ENCODE results near the gene NCAPH2.

DNA sequence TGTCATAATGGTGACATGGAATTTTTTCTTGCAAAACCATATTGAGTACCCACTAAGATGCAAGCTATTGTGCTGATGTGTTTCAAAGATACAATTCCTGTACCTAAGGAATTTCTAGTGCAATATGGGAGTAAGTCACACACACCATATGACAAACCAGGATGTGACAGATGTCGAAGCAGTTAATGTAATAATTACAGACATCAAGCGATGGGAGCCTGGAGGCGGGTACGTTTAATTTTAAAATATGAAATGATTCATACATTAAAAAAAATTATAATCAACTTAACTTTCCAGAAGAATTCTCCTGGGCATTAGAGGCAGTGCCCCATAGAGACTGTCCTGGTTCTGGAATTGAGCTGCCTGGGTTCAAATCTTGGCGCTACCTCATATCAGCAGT lies 48.7 kb downstream of the NCAPH2 start:
- TF ChIP-seq, protein P1, sequence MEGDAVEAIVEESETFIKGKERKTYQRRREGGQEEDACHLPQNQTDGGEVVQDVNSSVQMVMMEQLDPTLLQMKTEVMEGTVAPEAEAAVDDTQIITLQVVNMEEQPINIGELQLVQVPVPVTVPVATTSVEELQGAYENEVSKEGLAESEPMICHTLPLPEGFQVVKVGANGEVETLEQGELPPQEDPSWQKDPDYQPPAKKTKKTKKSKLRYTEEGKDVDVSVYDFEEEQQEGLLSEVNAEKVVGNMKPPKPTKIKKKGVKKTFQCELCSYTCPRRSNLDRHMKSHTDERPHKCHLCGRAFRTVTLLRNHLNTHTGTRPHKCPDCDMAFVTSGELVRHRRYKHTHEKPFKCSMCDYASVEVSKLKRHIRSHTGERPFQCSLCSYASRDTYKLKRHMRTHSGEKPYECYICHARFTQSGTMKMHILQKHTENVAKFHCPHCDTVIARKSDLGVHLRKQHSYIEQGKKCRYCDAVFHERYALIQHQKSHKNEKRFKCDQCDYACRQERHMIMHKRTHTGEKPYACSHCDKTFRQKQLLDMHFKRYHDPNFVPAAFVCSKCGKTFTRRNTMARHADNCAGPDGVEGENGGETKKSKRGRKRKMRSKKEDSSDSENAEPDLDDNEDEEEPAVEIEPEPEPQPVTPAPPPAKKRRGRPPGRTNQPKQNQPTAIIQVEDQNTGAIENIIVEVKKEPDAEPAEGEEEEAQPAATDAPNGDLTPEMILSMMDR (IDR thresholded peaks at IDR 0.05; ENCODE audit: control extremely low read depth in 1 of 3, insufficient read depth in 1 of 3, low read depth in 1 of 3, low read length in 3 of 3) = no peak
- TF ChIP-seq SP1 (IDR thresholded peaks at IDR 0.05; ENCODE audit: low read depth, low read length) (no peak), ASH2L (IDR thresholded peaks at IDR 0.05; ENCODE audit: low read length) (no peak), POLR2A (IDR thresholded peaks at IDR 0.05; ENCODE audit: control extremely low read depth in 1 of 2, low read depth in 2 of 2, low read length in 2 of 2) (no peak), ATF3 (IDR thresholded peaks at IDR 0.05; ENCODE audit: insufficient read depth, low read depth, low read length) (no peak), ATF2 (IDR thresholded peaks at IDR 0.05; ENCODE audit: low read length) (no peak), MAX (IDR thresholded peaks at IDR 0.05) (no peak), EZH2 (IDR thresholded peaks at IDR 0.05; ENCODE audit: low read depth, low read length, severe bottlenecking) (no peak), CEBPB (IDR thresholded peaks at IDR 0.05; ENCODE audit: low read depth, low read length) (no peak), POLR2AphosphoS5 (IDR thresholded peaks at IDR 0.05; ENCODE audit: low read depth, low read length) (no peak), SP2 (IDR thresholded peaks at IDR 0.05; ENCODE audit: low read length) (no peak), CREB1 (IDR thresholded peaks at IDR 0.05) (no peak), EP300 (IDR thresholded peaks at IDR 0.05; ENCODE audit: borderline replicate concordance in 1 of 2, low read depth in 2 of 2, low read length in 2 of 2) (no peak)
- TF ChIP-seq, protein P2, sequence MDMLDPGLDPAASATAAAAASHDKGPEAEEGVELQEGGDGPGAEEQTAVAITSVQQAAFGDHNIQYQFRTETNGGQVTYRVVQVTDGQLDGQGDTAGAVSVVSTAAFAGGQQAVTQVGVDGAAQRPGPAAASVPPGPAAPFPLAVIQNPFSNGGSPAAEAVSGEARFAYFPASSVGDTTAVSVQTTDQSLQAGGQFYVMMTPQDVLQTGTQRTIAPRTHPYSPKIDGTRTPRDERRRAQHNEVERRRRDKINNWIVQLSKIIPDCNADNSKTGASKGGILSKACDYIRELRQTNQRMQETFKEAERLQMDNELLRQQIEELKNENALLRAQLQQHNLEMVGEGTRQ (IDR thresholded peaks at IDR 0.05; ENCODE audit: low read length) = no peak

Measured in H1 (cell line).